C4-2B (cell line): Measurements from ENCODE around the gene CSTF2.
A peak's percentile ranks its signal among the peaks of the same experiment; 100 is the strongest.

Source experiments
- H3K27ac ChIP-seq: fragments of 450-650 bp; 2 replicates; pipeline ENCODE4 v1.5.1; 2017
- CTCF ChIP-seq: fragments of 450-650 bp; conservative IDR thresholded peaks from 2 replicates; pipeline ENCODE4 v1.5.1; 2017; ENCODE audit warnings: mild to moderate bottlenecking
- ZFX ChIP-seq: fragments of 450-650 bp; IDR thresholded peaks from 2 replicates; pipeline ENCODE4 v1.6.1; 2017

CSTF2 gene

DNA sequence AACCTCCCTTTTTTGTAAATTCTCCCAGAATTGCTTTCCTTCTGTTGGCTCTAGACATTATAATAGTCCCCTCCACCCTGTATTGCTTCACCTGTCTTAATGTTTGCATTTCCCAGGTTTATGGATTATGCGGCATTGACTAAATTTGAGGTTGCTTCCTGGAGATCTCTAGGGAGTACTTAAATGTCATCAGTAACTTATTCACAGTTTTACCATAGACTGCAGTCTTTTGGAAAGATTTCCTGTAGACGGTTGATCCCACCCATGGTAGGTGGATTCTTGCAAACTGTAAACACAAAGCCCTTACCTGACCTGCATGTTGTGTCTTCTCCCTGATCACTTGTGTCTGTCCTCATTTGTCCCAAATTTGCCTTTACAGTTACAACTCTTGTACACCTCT is 60.2 kb downstream of the CSTF2 start:
- TF ChIP-seq CTCF, result no peak
- no peak for TF ChIP-seq ZFX
- H3K27ac ChIP-seq, result no peak overlapping the region

DNA sequence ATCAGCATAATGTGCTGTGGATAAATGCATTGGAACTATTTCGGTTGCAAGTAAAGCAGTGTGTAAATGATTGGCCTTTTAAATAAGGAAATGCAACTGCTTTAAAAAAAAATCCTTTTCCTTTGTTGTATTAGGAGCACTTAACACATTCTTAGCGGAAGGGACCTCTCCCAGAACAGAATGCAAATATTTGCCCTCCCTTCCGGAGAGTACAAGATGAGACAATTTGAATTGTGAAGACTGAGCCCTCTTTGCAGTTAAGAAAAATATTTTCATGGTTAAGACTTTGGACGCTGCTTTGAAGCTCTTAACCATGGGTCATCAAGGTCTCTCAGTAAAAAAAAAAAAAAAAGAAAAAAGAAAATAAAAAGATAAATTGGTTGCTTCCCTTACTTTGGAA is 63.5 kb downstream of the CSTF2 start:
- TF ChIP-seq CTCF (no peak), ZFX (no peak)
- H3K27ac ChIP-seq, result peak overlapping the region; percentile 47
